CD4-positive, alpha-beta T cell treated with Interleukin-17A for 4 hours (primary cell): ENCODE results near the gene CCSER1.

Experiments used
- DNase-seq: peaks from one replicate; pipeline ENCODE4 v3.0.0-alpha.2; 2020; ENCODE audit warnings: mixed read lengths

Gene CCSER1

GRCh38 chr4:90127223-90127705 lies at the start of gene CCSER1:
CCSER1 (plus strand) TSS chr4:90127394.
- DNase-seq: peak; percentile 46

- no peak for DNase-seq
These were observed 48.8 kb upstream of the CCSER1 start for GRCh38 chr4:90078440-90078839.

GRCh38 chr4:90080116-90080515 lies 47.1 kb upstream of the CCSER1 start:
- DNase-seq: no peak

GRCh38 chr4:90081432-90082144 lies 45.6 kb upstream of the CCSER1 start:
- DNase-seq: no peak

GRCh38 chr4:90082449-90082848 lies 44.7 kb upstream of the CCSER1 start:
- no peak for DNase-seq

- no peak for DNase-seq
These were observed 42.8 kb upstream of the CCSER1 start for GRCh38 chr4:90084277-90084966.

GRCh38 chr4:90084967-90085295 lies 42.3 kb upstream of the CCSER1 start:
- DNase-seq: no peak

- DNase-seq: no peak
These were observed 33.7 kb upstream of the CCSER1 start for GRCh38 chr4:90093526-90093925.

- DNase-seq: no peak
These were observed 32.2 kb upstream of the CCSER1 start for GRCh38 chr4:90095000-90095399.

GRCh38 chr4:90099812-90100211 lies 27.4 kb upstream of the CCSER1 start:
- DNase-seq: no peak

- no peak for DNase-seq
These were observed 23.2 kb upstream of the CCSER1 start for GRCh38 chr4:90103991-90104390.

- DNase-seq: no peak
These were observed 21.9 kb upstream of the CCSER1 start for GRCh38 chr4:90105274-90105673.

- DNase-seq: no peak
These were observed 14.5 kb upstream of the CCSER1 start for GRCh38 chr4:90112715-90113114.

- no peak for DNase-seq
These were observed 13.2 kb upstream of the CCSER1 start for GRCh38 chr4:90113881-90114457.

- no peak for DNase-seq
These were observed 8.5 kb upstream of the CCSER1 start for GRCh38 chr4:90118527-90119195.

GRCh38 chr4:90120037-90120436 lies 7.2 kb upstream of the CCSER1 start:
- DNase-seq: no peak

- no peak for DNase-seq
These were observed 6.4 kb upstream of the CCSER1 start for GRCh38 chr4:90120815-90121214.

- DNase-seq: no peak
These were observed 5.4 kb upstream of the CCSER1 start for GRCh38 chr4:90121676-90122354.

GRCh38 chr4:90122355-90122748 lies 4.8 kb upstream of the CCSER1 start:
- DNase-seq: no peak

- DNase-seq: no peak
These were observed 2.9 kb upstream of the CCSER1 start for GRCh38 chr4:90124276-90124675.

GRCh38 chr4:90126805-90127204 lies 389 bp upstream of the CCSER1 start:
- no peak for DNase-seq

GRCh38 chr4:90127706-90128345 lies 632 bp downstream of the CCSER1 start:
- no peak for DNase-seq
